Heart left ventricle (tissue), 13 donors: ENCODE data around the gene HERC5.
"Not testable (repeated sequence)": the region's sequence is repeated elsewhere in the genome, so short reads cannot be mapped to it uniquely, and the experiment has no call there.

Experiments used
- CTCF ChIP-seq, 12 donors: fragments of 200-600 bp; sonication (generic) in 4 of 12; IDR thresholded peaks; one replicate each; pipeline versions ENCODE4 v1.5.0 to v1.8.0; 2018 to 2022; ENCODE audit warnings: antibody characterized with exemption in 12 of 12, mild to moderate bottlenecking in 5 of 12
- POLR2A ChIP-seq, 2 donors: fragments of 450-650 bp; IDR thresholded peaks; one replicate each; pipeline ENCODE4 v1.6.1; 2017; ENCODE audit warnings: antibody characterized with exemption in 2 of 2, mild to moderate bottlenecking in 2 of 2, moderate library complexity in 2 of 2
- donor health status: ischemic (EF 13 %, LVEDD 7.1; RV severe dilation, severe dysfunction).
- donor health status: DM: no; HTN: yes; CAD: no.
- donor health status: DM: no; HTN: no; CAD: no.
- donor health status: ischemic (EF 25% LVEDD 6.9; RV normal size, moderate dysfunction).
- donor health status: ischemic (EF 25% LVEDD 5.7; RV mildly dilated, moderate dysfunction).
- donor health status: ischemic (EF 35%, LVEDD 5.7; RV mildly dilated, moderate dysfunction).
- donor health status: nonischemic (EF 11% LVEDD 7.7; RV severe dilation, severe dysfunction).
- donor health status: DM: yes; HTN: yes; CAD: no.
- donor health status: PGD.
- donor health status: ischemic (EF 29% LVEDD 5.4; RV normal size, mild dysfunction).
- donor health status: nonischemic (EF 23%, LVEDD 6.1; RV moderate dilation, normal function).

GRCh38 chr4:88448211-88448765 is 8.6 kb upstream of the HERC5 start:
- not testable (repeated sequence) for TF ChIP-seq CTCF, POLR2A (IDR thresholded peaks at IDR 0.05)
